NCI-H524 (cell line): ENCODE data around the gene CACNG5.

Experiments
- DNase-seq, 2 experiments: peaks; one replicate each; lab custom pipeline; 2025; lab: John Stamatoyannopoulos, UW

The CACNG5 gene

GRCh38 chr17:66834919-66835454 lies at the start of gene CACNG5:
TSS of gene CACNG5 (plus strand) at chr17:66835117. CDS start at chr17:66877333, 42,216 bp downstream.
- peak in 1 of 2 experiments; percentile 25 for DNase-seq

- no peak for DNase-seq
These were observed 48.8 kb upstream of the CACNG5 start for GRCh38 chr17:66786107-66786506.

DNA sequence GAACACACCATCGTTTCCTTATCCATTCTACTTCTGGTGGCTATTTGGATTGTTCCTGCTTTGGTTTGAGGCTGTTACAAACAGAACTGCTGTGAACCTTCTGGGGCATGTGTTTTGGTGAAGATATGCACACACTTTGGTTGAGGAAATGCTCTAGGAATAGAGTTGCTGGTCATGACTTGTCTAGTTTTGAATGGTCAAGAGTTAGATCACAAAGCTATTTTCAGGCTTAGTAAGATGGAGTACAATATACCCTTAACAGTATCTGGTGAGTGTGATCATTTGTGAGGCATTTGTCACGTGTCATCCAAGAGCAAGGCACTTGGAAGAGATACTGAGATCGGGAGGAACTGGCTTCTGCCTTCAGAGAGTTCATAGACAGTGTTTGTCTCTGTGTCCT lies 47.0 kb upstream of the CACNG5 start:
- DNase-seq: no peak

GRCh38 chr17:66789093-66789492 lies 45.8 kb upstream of the CACNG5 start:
- DNase-seq: no peak

GRCh38 chr17:66789961-66790437 lies 44.9 kb upstream of the CACNG5 start:
- DNase-seq: no peak

- no peak for DNase-seq
These were observed 44.3 kb upstream of the CACNG5 start for GRCh38 chr17:66790501-66791061.

- no peak for DNase-seq
These were observed 43.6 kb upstream of the CACNG5 start for GRCh38 chr17:66791347-66791746.

DNA sequence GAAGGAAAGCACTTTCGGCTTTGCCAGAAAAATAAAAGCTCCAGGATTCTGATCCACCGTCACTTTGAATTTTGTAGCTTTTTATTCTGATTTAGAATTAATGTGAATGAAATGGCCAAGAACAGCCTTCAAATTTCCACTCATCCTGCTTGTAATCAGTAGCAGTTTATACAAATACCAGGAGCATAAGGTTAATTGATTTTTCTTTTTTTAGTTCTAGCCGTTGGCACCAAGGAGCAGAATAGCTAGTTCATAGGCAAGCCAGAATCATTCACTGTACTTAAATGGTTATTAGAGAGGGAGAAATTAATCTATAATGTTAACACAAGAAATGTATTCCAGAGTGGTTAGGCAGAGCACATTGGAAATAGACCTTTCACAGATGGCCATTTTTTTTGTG lies 41.1 kb upstream of the CACNG5 start:
- DNase-seq: no peak

GRCh38 chr17:66795486-66795885 lies 39.4 kb upstream of the CACNG5 start:
- no peak for DNase-seq

- DNase-seq: no peak
These were observed 34.9 kb upstream of the CACNG5 start for GRCh38 chr17:66799849-66800537.

DNA sequence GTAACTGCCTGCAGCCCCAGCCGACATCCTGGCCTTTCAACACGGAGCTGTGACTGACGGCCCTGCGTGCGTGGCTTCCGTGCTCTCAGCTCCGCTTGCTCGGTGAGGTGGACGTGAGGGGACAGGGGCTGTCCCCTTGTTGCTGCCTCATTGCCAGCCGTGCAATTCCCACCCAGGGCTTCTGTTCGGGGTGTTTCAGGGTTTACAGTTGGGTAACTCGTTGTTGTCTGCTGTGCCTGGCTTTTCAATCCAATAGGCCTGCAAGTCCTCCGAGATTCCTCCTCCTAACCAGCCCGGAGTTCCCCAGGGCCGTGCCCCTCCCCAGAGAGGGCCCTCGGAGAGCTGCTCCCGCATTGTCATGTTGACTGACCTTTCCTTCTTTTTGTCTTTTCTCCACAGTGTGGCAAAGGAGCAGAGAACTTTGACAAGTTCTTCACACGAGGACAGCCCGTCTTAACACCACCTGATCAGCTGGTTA lies 31.4 kb upstream of the CACNG5 start:
- no peak for DNase-seq

DNA sequence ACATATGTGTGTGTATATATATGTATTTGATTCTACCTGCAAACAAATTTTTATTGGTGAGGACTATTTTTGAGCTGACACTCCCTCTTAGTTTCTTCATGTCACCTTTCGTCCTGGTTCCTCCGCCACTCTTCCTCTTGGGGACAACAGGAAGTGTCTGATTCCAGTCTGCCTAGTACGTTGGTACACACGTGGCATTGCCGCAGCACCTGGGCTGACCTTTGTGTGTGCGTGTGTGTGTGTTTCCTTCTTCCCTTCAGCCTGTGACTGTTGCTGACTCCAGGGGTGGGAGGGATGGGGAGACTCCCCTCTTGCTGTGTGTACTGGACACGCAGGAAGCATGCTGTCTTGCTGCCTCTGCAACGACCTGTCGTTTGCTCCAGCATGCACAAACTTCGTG lies 29.4 kb upstream of the CACNG5 start:
- DNase-seq: no peak

DNA sequence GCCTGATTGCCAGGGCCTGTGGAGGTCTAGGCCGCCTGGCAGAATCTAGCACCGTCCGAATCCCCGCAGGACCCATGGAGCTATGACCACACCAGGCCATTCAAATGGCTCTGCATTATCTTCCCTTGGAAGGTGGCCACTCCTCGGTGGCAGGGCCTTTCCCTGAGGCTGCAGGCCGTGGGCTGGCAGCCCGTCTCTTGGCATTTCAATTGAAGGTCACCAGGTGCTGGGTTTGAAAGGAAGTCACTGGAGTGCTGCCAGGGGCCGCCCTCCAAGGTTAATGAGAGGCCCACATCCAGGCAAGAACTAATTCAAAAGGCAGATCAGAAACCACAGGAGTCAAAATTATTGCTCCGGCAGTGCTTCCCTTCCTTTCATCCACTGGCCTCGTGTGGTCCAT lies 27.7 kb upstream of the CACNG5 start:
- no peak for DNase-seq

DNA sequence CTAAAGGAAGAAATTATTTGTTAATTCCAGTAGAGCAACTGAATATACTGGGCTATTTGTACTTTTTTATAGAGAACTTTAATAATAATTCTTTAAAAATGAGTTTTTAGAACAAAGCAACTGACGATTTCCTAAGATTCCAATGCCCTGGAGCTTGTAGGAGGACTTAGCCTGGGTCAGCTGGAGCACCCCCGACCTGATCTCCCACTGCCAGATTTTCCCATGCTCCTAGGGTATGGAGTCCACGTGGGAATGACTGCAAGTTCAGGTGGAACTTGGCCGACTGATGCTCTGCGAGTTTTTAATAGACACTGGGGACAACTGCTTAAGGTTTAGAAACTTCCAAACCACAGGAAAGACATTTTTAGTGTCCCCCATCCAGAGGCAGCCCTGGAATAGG lies 25.5 kb upstream of the CACNG5 start:
- DNase-seq: no peak

DNA sequence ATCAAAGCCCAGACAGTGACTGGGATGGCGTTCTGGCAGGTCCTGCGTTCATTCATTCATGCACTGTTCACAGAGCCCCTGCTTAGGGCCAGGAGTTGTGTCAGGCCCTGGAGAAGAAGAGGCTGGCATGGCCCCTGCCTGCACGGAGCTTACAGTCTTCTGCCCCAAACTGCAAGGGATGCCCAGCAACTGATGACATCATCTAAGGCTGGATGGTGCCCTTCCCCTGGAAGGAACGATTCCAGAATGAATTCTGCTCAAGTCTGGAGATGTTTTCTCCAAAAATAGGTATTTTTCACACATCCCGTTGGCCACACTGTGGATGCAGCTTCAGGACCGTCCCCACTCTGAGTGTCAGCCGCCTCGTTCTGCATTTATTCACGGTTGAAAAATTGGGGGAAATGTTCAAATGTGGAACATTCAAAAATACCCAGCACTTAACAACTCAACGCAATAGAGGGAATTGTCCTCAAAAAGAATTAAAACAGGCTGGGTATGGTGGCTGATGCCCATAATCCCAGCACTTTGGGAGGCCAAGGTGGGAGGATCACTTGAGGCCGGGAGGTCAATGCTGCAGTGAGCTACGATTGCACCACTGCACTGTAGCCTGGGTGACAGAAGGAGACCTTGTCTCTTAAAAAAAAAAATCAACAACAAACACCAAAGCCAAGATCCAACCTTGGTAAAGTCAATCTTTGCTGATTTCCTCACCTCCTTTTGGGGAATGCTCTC lies 23.8 kb upstream of the CACNG5 start:
- no peak for DNase-seq

DNA sequence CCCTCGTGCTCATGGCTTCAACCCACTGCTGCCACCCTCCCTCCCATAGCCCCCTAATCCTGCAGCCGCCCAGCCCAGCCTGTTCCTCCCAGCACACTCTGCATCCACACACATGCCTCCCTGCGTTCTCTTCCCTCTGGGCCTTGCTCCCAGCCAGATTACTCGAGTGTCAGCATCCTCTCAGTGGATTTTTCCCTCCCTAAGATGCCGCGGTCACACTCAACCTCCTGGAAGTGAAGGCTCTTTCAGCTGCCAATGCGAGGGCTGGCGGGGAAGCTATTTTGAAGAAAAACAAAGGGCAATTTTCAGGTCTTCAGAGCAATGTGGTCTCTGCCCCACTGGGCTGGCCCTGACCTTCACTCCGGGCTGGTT lies 23.2 kb upstream of the CACNG5 start:
- DNase-seq: no peak

- no peak for DNase-seq
These were observed 22.3 kb upstream of the CACNG5 start for GRCh38 chr17:66812571-66812970.

- DNase-seq: no peak
These were observed 21.6 kb upstream of the CACNG5 start for GRCh38 chr17:66813296-66813695.

- DNase-seq: no peak
These were observed 20.9 kb upstream of the CACNG5 start for GRCh38 chr17:66814026-66814425.

- DNase-seq: no peak
These were observed 20.3 kb upstream of the CACNG5 start for GRCh38 chr17:66814570-66814969.

DNA sequence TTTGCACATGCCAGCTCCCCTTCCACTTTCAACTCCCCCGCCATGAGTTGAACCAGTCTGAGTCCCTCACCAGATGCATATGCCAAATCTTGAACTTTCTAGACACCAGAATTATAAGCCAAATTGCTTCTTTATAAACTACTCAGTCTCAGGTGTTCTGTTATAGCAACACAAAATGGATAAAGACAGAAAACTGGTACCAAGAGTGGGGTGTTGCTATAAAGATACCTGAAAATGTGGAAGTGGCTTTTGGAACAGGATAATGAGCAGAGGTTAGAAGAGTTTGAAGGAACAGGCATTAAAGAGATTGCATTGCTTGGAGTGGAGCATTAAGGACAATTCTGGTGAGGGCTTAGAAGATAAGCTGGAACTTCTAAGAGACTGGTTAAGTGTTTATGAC lies 17.2 kb upstream of the CACNG5 start:
- no peak for DNase-seq

GRCh38 chr17:66819466-66819865 lies 15.5 kb upstream of the CACNG5 start:
- no peak for DNase-seq

DNA sequence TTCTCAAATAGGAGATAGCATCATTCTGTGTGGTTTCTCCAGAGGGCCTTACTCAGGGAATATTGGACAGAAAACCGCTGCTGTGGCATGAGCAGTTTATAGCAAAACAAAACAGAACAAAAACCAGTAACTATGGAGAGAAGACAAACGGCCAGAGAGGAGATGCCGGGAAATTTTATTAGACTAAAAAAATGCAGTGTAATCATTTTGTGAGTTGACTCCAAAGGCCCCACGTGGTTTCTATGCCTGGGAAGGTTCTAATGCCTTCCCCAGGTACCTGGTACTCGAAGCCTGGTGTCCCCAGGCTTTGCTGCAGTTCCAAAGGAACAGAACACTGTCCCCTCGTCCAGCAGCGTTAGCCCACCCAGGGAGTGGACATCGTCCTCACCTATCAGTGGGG lies 12.9 kb upstream of the CACNG5 start:
- DNase-seq: no peak
